Loucy (cell line): ENCODE data around the gene AHRR.

Experiments
- EZH2phosphoT487 ChIP-seq: fragments of 200-600 bp; IDR thresholded peaks from 2 replicates; pipeline ENCODE4 v1.6.1; 2018; ENCODE audit warnings: antibody characterized with exemption, mild to moderate bottlenecking, moderate library complexity, borderline replicate concordance
- TF ChIP-seq, protein P1 (sequence below): fragments of 200-600 bp; sonication (generic); conservative IDR thresholded peaks from 2 replicates; pipeline ENCODE4 v1.5.1; 2014; ENCODE audit warnings: mild to moderate bottlenecking, antibody characterized with exemption, low read length

DNA sequence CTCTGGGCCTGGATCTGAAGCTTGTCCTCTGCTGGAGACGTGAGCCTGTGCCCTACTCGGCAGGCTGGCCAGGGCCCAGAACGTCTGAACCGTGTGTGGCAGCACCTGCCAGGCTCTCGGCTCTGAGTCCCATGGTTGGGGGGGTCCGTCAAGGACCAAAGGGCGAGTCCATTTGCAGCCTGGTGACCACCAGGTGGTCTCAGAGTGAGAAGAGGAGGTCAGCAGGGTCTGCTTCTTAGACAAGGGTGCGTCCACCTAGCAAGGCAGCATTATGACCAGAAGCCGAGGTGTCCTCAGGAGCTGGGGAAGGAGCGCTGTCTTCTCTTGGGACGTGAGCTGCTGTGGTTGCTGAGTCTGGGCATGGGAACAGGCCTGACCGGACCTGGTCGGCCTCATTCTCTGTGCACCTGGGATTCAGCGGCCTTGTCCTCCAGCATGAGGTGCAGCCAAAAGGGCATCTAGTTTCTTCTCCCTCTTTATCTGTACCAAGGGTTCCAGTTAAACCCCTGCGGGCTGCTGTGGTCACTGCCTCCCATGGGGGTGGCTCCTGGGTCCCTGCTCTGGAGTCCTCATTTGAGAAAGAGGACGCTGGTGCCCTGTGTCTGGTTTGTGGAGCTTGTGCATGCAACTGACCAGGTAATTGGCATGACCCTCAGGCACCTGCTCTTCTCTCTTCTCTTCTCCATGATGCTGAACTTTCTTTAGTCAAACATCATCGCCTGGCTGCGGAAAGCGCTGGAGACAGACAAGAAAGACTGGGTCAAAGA lies 135.9 kb downstream of the AHRR start:
- TF ChIP-seq, protein P1, sequence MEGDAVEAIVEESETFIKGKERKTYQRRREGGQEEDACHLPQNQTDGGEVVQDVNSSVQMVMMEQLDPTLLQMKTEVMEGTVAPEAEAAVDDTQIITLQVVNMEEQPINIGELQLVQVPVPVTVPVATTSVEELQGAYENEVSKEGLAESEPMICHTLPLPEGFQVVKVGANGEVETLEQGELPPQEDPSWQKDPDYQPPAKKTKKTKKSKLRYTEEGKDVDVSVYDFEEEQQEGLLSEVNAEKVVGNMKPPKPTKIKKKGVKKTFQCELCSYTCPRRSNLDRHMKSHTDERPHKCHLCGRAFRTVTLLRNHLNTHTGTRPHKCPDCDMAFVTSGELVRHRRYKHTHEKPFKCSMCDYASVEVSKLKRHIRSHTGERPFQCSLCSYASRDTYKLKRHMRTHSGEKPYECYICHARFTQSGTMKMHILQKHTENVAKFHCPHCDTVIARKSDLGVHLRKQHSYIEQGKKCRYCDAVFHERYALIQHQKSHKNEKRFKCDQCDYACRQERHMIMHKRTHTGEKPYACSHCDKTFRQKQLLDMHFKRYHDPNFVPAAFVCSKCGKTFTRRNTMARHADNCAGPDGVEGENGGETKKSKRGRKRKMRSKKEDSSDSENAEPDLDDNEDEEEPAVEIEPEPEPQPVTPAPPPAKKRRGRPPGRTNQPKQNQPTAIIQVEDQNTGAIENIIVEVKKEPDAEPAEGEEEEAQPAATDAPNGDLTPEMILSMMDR: no peak
- TF ChIP-seq EZH2phosphoT487: no peak
